Epithelial cell of proximal tubule (primary cell): ENCODE data around the gene LY6G6D. TPM values are rescaled to one million over a fixed set of nuclear protein-coding genes. Genes with fewer than 3 reads are reported as not detected.

Experiments
- DNase-seq: peaks from one replicate; pipeline ENCODE4 v3.0.0-alpha.2; 2011; ENCODE audit warnings: low read depth
- H3K4me3 ChIP-seq: 2 replicates; pipeline ENCODE4 v1.5.1; 2011; ENCODE audit warnings: low read depth, mild to moderate bottlenecking, low read length
- total RNA-seq: library from RNA; depleted of rRNA; stranded (reverse); fragments of >200 nt; gene quantifications from 2 replicates; pipeline ENCODE4 v1.2.3, GENCODE V29; 2015
- TF ChIP-seq, protein P1 (sequence below): conservative IDR thresholded peaks from 2 replicates; pipeline ENCODE4 v1.5.1; 2012; ENCODE audit warnings: low read depth, mild to moderate bottlenecking, low read length

Gene LY6G6D
- total RNA-seq, 1 donor from 2014 or later: not detected

DNA sequence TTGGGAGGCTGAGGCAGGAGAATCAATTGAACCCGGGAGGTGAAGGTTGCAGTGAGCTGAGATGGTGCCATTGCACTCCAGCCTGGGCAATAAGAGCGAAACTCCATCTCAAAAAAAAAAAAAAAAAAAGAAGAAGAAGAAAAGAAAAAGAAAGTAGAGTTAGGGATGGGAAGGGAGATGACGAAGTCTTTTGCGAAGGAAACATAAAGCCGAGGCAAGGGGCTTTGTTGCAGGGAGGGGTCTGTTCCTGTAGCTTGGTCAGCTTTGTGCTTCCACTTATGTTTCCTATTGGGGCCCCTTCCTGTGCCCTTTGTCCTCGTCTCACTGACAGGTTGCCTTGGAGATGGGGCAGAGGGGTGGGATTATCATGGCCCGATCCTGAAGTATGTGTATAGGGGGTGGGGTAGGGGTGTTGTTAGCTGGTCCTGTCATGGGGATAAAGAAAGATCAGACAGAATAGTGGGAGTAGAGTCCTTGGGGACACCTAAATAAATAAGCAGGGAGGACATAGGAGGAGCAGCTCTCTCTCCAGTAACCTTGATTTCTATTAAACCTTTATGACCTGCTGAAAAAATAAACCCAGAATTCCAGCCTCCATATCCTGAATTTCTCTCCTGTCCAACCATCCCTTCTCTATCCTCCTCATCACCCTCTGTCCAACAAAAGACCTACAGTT, 22.3 kb downstream of the LY6G6D start:
- no peak for DNase-seq
- TF ChIP-seq, protein P1, sequence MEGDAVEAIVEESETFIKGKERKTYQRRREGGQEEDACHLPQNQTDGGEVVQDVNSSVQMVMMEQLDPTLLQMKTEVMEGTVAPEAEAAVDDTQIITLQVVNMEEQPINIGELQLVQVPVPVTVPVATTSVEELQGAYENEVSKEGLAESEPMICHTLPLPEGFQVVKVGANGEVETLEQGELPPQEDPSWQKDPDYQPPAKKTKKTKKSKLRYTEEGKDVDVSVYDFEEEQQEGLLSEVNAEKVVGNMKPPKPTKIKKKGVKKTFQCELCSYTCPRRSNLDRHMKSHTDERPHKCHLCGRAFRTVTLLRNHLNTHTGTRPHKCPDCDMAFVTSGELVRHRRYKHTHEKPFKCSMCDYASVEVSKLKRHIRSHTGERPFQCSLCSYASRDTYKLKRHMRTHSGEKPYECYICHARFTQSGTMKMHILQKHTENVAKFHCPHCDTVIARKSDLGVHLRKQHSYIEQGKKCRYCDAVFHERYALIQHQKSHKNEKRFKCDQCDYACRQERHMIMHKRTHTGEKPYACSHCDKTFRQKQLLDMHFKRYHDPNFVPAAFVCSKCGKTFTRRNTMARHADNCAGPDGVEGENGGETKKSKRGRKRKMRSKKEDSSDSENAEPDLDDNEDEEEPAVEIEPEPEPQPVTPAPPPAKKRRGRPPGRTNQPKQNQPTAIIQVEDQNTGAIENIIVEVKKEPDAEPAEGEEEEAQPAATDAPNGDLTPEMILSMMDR: no peak
- H3K4me3 ChIP-seq: peak overlapping the region; percentile 49

DNA sequence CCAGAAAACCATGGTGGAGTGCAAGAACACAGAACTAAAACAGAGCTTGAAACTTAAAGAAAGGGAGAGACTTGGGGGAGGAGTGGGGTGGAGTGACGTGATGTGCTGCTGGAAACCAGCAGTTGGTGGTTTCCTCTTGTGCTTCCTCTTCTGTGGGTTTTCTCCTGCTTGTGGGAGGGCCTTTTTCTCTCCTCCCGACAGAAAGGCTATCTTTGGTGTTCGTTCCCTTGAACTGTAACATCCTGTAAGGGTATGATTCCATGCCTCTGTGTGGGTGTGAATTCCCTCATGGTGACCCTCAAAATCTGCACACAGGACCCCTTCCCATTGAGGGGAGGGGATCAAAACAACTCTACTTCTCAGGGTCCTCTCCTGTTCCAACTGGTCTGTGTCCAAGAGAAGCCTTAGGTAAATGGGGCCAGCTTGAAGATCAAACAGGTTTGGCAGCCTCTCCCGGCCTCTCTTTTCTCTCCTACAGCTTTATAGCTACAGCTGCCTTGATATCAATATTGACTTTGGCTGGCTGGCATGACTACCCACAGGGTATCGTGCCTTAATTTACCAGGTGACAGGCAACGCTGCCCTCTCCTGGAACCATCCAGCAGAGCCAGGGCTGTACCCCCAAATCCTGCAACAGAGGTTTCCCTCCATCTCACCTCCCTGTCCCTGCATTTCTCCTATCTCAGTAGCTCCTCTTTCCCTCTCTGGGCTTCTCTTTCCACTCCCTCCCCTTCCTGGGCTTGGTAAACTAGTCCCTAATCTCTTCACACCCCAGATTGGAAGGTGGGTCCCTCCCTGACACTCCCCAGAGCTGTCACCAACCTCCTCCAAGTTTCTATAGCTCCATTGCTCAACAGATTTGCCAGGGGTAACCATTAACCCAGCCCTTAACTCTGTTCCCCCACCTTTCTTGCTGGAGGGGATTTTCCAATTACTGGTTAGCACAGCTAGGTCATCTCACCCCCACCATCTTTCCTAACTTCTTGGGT, 23.1 kb downstream of the LY6G6D start:
- TF ChIP-seq, protein P1: peak; percentile 25
- peak overlapping the region; percentile 49 for H3K4me3 ChIP-seq
- DNase-seq: peak; percentile 87

DNA sequence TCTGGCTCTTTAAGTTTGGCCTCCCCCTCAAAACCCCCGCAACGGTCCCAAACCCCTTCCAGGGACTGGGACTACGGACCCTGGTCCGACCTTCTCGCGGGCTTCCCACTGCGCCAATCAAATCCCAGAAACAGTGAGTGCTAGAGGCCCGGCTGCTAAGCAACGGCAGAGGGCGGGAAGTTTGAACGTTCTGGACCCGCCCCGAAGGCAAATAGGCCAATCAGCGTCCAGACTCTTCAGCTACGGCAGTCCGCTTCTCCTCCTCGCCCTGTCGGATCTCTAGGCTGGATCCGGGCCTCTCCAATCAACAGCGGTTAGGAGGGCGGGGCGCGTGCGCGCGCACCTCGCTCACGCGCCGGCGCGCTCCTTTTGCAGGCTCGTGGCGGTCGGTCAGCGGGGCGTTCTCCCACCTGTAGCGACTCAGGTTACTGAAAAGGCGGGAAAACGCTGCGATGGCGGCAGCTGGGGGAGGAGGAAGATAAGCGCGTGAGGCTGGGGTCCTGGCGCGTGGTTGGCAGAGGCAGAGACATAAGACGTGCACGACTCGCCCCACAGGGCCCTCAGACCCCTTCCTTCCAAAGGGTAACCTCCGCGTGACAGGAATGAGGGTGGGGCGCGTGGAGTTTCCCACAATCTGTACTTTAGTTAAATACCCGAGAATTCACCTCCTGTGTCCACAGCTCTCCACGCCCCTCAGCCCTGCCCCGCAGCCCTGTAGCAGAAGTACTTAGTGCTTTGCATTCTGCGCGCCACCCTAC, 24.7 kb downstream of the LY6G6D start, which contains the start of gene MSH5:
TSS of gene MSH5 (plus strand) at position 367 of the 758 bp plus-strand sequence. CDS start 462 bp downstream, outside the sequence.
- DNase-seq: peak; percentile 91
- H3K4me3 ChIP-seq: peak within 1 kb of the TSS; percentile 71
- TF ChIP-seq, protein P1: no peak

DNA sequence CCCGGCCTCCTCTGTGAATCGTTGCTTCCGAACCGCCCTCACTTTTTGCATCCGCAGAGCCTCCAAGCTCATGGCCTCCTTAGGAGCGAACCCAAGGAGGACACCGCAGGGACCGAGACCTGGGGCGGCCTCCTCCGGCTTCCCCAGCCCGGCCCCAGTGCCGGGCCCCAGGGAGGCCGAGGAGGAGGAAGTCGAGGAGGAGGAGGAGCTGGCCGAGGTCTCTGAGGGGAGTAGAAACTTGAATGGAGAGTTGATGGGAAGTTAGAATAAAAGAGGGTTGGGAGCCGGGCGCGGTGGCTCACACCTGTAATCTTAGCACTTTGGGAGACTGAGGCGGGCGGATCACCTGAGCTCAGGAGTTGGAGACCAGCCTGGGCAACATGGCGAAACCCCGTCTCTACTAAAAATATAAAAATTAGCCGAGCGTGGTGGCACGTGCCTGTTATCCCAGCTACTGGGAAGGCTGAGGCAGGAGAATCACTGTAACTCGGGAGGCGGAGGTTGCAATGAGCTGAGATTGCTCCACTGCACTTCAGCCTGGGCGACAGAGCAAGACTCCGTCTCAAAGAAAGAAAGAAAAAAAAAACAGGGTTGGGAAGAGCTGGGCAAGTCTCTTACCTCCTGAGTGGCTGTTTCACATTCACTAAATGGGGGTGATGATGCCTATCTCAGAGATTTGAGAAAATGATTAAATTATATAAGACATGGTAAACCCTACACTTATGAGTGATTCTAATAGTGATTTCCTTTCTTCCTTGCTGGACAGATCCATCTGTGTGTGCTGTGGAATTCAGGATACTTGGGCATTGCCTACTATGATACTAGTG, 25.5 kb downstream of the LY6G6D start:
- TF ChIP-seq, protein P1: no peak
- H3K4me3 ChIP-seq: peak overlapping the region; percentile 71
- DNase-seq: no peak

DNA sequence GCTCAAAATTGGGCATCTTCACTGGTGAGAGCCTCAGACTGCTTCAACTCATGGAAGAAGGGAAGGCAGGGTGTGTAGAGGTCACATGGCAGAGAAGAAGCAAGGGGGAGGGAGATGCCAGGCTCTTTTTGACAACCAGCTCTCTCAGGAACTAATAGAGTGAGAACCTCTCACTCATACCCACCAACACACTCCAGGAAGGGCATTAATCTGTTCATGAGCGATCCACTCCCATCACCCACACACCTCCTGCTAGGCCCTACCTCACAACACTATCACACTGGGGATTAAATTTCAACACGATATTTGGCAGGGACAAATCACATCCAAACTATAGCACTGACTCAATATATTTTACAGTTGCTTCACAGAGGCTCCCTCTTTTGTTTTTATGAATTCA, 26.7 kb downstream of the LY6G6D start:
- TF ChIP-seq, protein P1: no peak
- DNase-seq: no peak

DNA sequence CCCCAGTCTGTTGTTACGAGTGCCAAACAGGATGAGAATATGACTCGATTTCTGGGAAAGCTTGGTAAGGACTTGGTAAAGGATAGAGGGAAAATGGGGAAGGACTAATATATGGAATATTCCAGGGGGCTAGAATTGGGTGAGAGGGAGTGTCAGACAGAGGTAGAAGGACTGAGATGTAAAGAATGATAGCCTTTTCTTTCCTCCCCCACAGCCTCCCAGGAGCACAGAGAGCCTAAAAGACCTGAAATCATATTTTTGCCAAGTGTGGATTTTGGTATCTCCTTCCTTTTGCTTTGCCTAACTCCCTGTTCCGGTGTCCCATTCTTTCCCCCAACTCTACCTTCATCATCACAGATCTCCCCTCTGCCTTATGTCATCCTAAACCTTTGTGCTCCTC, 27.7 kb downstream of the LY6G6D start:
- H3K4me3 ChIP-seq: no peak overlapping the region
- DNase-seq: no peak
- TF ChIP-seq, protein P1: no peak

More for the DNA sequence above, 26.7 kb downstream of the LY6G6D start:
- H3K4me3 ChIP-seq: no peak overlapping the region
